Thoracic aorta (tissue), 2 donors: ENCODE data around the gene ZNF652. TPM values are rescaled to one million over a fixed set of nuclear protein-coding genes. Genes with fewer than 3 reads are reported as not detected.

ENCODE experiments used
- ATAC-seq: fragments of 150-250 bp; one replicate; pipeline ENCODE4 v1.8.0; 2017; ENCODE audit warnings: low read depth; ENCODE audit not compliant: insufficient number of reproducible peaks, low FRiP score
- DNase-seq: peaks from one replicate; pipeline ENCODE4 v3.0.0-alpha.2; 2020; ENCODE audit warnings: low spot score
- H3K27ac ChIP-seq, 2 donors: fragments of 200-600 bp; sonication (generic); 1 replicate in 1 of 2; 2 replicates in 1 of 2; pipeline ENCODE4 v1.5.1; 2016; ENCODE audit warnings: mild to moderate bottlenecking in 2 of 2, moderate library complexity in 2 of 2
- H3K27me3 ChIP-seq: fragments of 200-600 bp; sonication (generic); replicated peaks from 2 replicates; pipeline ENCODE4 v1.6.0; 2016; ENCODE audit warnings: mild to moderate bottlenecking; ENCODE audit not compliant: insufficient read depth
- H3K36me3 ChIP-seq: fragments of 200-600 bp; sonication (generic); one replicate; pipeline ENCODE4 v1.5.1; 2016
- H3K4me1 ChIP-seq, 2 donors: fragments of 200-600 bp; sonication (generic); 1 replicate in 1 of 2; 2 replicates in 1 of 2; pipeline versions ENCODE4 v1.5.1 to v1.6.0; 2016; ENCODE audit warnings: low read depth in 2 of 2, mild to moderate bottlenecking in 1 of 2; ENCODE audit not compliant: control insufficient read depth in 1 of 2
- H3K4me3 ChIP-seq: fragments of 200-600 bp; sonication (generic); 2 replicates; pipeline ENCODE4 v1.5.1; 2016; ENCODE audit warnings: mild to moderate bottlenecking
- H3K9me3 ChIP-seq: fragments of 200-600 bp; sonication (generic); 2 replicates; pipeline ENCODE4 v1.5.1; 2016
- total RNA-seq, 2 donors: library from RNA; depleted of rRNA; stranded (reverse); fragments of >200 nt; gene quantifications; one replicate each; pipeline versions ENCODE4 v1.1.0 to v1.2.3, GENCODE V29; 2016
- TF ChIP-seq, protein P1 (sequence below): fragments of 200-600 bp; sonication (generic); IDR thresholded peaks from one replicate; pipeline ENCODE4 v1.5.1; 2019; ENCODE audit warnings: antibody characterized with exemption

Gene ZNF652
- total RNA-seq, 2 donors from 2014 or later = 36.1 to 40.0 TPM

DNA sequence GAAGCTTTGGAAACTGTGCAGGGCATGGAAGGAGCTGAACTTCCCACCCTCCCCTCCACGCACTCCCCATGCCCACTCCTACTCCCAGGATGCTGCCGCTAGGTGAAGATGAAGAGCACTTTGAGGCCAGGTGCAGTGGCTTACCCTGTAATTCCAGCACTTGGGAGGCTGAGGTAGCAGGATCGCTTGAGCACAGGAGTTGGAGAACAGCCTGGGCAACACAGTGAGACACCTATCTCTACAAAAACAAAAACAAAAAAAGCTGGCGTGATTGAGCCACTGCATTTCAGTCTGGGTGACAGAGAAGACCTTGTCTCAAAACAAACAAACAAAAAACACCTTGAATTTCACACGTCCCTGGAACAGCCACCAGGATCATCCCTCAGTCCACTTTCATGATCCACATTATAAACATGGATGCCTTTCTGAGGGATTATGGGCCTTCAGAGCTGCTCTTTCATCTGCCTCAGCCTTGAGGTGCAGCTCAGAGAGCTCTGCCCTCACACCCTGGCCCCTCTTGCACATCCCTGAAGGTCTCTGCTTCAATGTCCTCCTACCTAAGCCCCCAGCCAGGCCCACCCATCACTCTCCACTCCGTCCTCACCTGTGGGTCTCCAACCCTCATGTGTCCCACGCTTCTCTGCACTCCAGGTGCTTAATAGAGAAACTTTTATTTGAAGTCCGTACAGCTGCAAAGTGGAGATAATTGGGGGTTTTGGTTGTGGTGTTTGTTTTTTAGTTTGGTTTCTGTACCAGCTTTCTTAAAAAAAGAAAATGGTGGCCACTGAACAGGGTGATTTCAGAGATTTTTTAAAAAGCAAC, 26.9 kb upstream of the ZNF652 start:
- Histone ChIP-seq H3K27ac (no peak overlapping the region), H3K9me3 (no peaks in the 10 kb centered on the region), H3K36me3 (no peaks in the 10 kb centered on the region), H3K4me1 (peaks cover 0 to 3% of the 10 kb centered on the region in 2 donors), H3K27me3 (no peaks in the 10 kb centered on the region), H3K4me3 (no peak overlapping the region)
- ATAC-seq = no peak
- no peak for DNase-seq
- TF ChIP-seq, protein P1, sequence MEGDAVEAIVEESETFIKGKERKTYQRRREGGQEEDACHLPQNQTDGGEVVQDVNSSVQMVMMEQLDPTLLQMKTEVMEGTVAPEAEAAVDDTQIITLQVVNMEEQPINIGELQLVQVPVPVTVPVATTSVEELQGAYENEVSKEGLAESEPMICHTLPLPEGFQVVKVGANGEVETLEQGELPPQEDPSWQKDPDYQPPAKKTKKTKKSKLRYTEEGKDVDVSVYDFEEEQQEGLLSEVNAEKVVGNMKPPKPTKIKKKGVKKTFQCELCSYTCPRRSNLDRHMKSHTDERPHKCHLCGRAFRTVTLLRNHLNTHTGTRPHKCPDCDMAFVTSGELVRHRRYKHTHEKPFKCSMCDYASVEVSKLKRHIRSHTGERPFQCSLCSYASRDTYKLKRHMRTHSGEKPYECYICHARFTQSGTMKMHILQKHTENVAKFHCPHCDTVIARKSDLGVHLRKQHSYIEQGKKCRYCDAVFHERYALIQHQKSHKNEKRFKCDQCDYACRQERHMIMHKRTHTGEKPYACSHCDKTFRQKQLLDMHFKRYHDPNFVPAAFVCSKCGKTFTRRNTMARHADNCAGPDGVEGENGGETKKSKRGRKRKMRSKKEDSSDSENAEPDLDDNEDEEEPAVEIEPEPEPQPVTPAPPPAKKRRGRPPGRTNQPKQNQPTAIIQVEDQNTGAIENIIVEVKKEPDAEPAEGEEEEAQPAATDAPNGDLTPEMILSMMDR = no peak

DNA sequence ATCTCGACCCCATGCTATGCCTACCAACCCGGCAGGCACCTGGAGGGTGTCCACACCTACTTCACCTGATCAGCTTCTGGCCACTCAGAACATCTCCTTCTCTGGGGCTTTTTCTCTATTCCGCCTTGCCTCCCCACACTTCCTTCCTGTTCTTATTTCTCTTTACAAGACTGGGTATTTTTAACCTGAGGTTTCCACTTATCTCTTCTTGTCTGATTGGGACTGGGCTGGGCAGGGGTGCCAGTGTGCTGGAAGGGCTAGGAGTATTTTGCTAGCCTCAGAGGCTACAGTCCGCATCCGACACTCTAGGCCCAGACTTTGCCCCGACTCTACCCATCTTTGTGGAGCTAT, 26.2 kb upstream of the ZNF652 start:
- TF ChIP-seq, protein P1 = no peak
- DNase-seq (no peak), ATAC-seq (no peak)
- H3K9me3 ChIP-seq = no peaks in the 10 kb centered on the region
- no peaks in the 10 kb centered on the region for H3K36me3 ChIP-seq
- H3K4me3 ChIP-seq = no peak overlapping the region
- H3K4me1 ChIP-seq = peaks cover 0 to 3% of the 10 kb centered on the region in 2 donors
- H3K27ac ChIP-seq = no peak overlapping the region
- no peaks in the 10 kb centered on the region for H3K27me3 ChIP-seq

DNA sequence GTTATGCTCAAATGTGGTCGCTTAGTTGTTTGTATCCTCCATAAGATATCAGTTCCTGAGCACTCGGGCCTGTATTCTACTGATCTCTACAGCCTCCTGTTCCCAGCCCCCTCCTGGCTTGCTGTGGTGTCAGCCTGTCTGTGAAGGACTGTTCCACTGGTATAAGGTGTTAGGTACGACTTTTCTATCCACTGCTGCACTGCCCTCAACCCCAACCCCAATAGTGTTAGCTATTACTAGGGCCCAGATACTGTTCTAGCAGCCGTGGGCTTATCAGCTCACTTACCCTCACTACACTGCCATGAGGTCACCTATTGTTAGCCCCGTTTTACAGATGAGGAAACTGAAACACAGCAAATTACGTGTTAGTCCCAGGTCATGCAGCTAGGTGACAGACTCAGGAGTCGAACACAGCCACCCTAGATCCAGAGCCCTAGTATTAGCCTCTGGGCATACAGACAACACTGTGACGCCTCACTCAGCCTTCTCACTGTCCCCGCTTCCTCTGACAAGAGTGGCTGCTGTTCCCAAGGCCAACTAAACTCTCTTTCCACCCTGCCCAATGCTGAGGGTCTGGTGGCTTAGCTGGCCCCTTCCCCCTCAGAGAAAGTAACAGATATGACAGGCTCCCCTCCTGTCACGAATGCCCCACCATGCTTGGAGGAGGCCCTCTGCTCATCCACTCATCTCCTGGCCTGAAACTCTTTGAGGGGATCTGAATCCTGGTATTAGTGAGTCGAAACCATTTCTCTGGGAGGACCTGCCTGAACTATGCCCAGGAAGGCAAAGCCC, 25.6 kb upstream of the ZNF652 start:
- H3K36me3 ChIP-seq = no peaks in the 10 kb centered on the region
- TF ChIP-seq, protein P1 = no peak
- H3K9me3 ChIP-seq = no peaks in the 10 kb centered on the region
- DNase-seq = no peak
- no peaks in the 10 kb centered on the region for H3K27me3 ChIP-seq
- no peak overlapping the region for H3K27ac ChIP-seq
- no peak for ATAC-seq
- peaks cover 0 to 3% of the 10 kb centered on the region in 2 donors for H3K4me1 ChIP-seq
- no peak overlapping the region for H3K4me3 ChIP-seq

DNA sequence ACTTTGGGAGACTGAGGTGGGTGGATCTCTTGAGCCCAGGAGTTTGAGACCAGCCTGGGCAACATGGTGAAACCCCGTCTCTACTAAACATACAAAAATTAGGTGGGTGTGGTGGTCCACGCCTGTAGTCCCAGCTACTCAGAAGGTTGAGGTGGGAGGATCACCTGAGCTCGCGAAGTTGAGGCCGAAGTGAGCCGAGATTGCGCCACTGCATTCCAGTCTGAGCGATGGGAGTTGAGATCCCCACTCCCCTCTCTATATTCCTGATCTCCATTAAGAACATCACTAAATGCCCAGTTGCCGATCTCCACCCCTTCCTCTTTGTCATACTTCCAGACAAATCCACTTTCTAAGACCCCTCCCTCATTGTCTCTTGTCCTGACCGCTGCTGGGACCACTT, 24.3 kb upstream of the ZNF652 start:
- no peak for ATAC-seq
- H3K4me1 ChIP-seq = peaks cover 0 to 3% of the 10 kb centered on the region in 2 donors
- no peak for DNase-seq
- no peaks in the 10 kb centered on the region for H3K9me3 ChIP-seq
- TF ChIP-seq, protein P1 = no peak
- no peaks in the 10 kb centered on the region for H3K36me3 ChIP-seq
- H3K27me3 ChIP-seq = no peaks in the 10 kb centered on the region
- H3K4me3 ChIP-seq = no peak overlapping the region
- H3K27ac ChIP-seq = no peak overlapping the region

DNA sequence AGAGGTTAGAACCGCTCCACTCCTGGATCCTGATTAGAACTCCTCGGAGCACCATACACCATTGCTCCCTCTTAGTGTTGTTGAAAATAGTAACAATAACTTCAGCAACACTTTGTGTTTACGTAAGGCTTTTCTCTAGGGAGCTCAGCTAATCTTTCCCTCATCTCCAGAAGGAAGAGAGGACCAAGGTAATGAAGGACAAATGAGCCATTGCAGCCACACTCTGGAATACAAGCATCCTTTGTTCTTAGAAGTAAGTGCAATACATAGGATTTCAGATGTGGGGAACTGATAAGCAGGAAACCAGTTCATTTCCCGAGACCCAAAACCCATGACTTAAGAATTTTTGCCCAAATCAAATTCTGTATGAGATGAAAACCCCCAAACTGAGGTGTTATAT, 22.9 kb upstream of the ZNF652 start:
- ATAC-seq (no peak), DNase-seq (no peak)
- H3K9me3 ChIP-seq = no peaks in the 10 kb centered on the region
- H3K4me3 ChIP-seq = no peak overlapping the region
- no peaks in the 10 kb centered on the region for H3K36me3 ChIP-seq
- H3K27me3 ChIP-seq = no peaks in the 10 kb centered on the region
- TF ChIP-seq, protein P1 = no peak
- H3K27ac ChIP-seq = no peak overlapping the region
- H3K4me1 ChIP-seq = no peaks in the 10 kb centered on the region
